Activated T-cell treated with anti-CD3 and anti-CD28 coated beads for 24 hours (primary cell): ENCODE results near the gene ZGLP1.

ENCODE experiments used
- DNase-seq: peaks from one replicate; pipeline ENCODE4 v3.0.0-alpha.2; 2020; ENCODE audit warnings: low read depth

Gene ZGLP1

GRCh38 chr19:10327793-10328192 lies 18.2 kb upstream of the ZGLP1 start:
- DNase-seq: no peak

- DNase-seq: no peak
Measured at GRCh38 chr19:10325732-10326131, 16.1 kb upstream of the ZGLP1 start.

- DNase-seq: no peak
Measured at GRCh38 chr19:10321874-10322835, 12.5 kb upstream of the ZGLP1 start.

GRCh38 chr19:10321417-10321797 lies 11.8 kb upstream of the ZGLP1 start:
- DNase-seq: no peak

GRCh38 chr19:10320602-10321416 lies 11.2 kb upstream of the ZGLP1 start:
- DNase-seq: no peak

- DNase-seq: no peak
Measured at GRCh38 chr19:10318807-10319682, 9.4 kb upstream of the ZGLP1 start.

GRCh38 chr19:10317857-10318462 lies 8.3 kb upstream of the ZGLP1 start:
- DNase-seq: no peak

- DNase-seq: no peak
Measured at GRCh38 chr19:10317045-10317856, 7.6 kb upstream of the ZGLP1 start.

- no peak for DNase-seq
Measured at GRCh38 chr19:10316229-10317044, 6.8 kb upstream of the ZGLP1 start.

GRCh38 chr19:10315335-10316214 lies 6.0 kb upstream of the ZGLP1 start, which contains the start of gene FDX2:
Gene FDX2 (minus strand): TSS chr19:10316015. CDS start chr19:10315996, 19 bp downstream.
- peak; percentile 88 for DNase-seq

- no peak for DNase-seq
Measured at GRCh38 chr19:10306327-10306726, 3.3 kb downstream of the ZGLP1 start.

GRCh38 chr19:10305139-10305806 lies 4.3 kb downstream of the ZGLP1 start:
- no peak for DNase-seq

GRCh38 chr19:10299545-10300458 lies 9.8 kb downstream of the ZGLP1 start:
- DNase-seq: no peak

GRCh38 chr19:10295847-10296591 lies 13.6 kb downstream of the ZGLP1 start:
- DNase-seq: no peak

GRCh38 chr19:10295305-10295846 lies 14.2 kb downstream of the ZGLP1 start:
- DNase-seq: no peak

GRCh38 chr19:10294368-10294697 lies 15.3 kb downstream of the ZGLP1 start:
- no peak for DNase-seq
